HepG2 (cell line): ENCODE data around the gene PROX1.

Experiments used
- EZH2 ChIP-seq: conservative IDR thresholded peaks from 2 replicates; pipeline ENCODE4 v1.6.1; 2012; ENCODE audit warnings: mild to moderate bottlenecking, low read depth, low read length, moderate library complexity
- KDM6A ChIP-seq: IDR thresholded peaks from 2 replicates; pipeline ENCODE4 v1.6.1; 2016; ENCODE audit warnings: low read depth
- MZF1 ChIP-seq: sonication (generic); formaldehyde crosslinking; IDR thresholded peaks from 2 replicates; pipeline ENCODE4 v1.8.1; 2023; ENCODE audit warnings: mild to moderate bottlenecking, missing genetic modification reagents, borderline replicate concordance
- TEAD2 ChIP-seq: sonication (generic); formaldehyde crosslinking; IDR thresholded peaks from 2 replicates; pipeline ENCODE4 v1.9.0; 2021; ENCODE audit warnings: missing genetic modification reagents
- TF ChIP-seq, protein P1 (sequence below): sonication (generic); formaldehyde crosslinking; IDR thresholded peaks from 2 replicates; pipeline ENCODE4 v1.5.0; 2020; ENCODE audit warnings: mild to moderate bottlenecking, missing genetic modification reagents, moderate library complexity

DNA sequence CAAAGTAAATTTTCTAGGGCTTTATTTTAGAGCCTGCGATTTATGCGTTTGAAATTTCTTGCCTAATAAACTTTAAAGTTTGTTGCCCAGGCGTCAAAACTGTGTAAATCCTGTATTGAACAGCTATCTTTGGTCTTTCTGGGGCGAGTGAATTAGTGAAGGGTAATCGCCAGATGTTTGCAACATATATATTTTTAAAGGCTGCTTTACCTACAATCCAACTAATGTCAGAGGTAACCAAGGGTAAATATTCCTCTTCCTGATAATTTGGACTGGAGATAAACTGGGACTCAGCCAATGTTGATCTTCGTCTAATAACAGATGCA is 885 bp upstream of the PROX1 start:
- TF ChIP-seq TEAD2 (no peak), KDM6A (CRISPR knock-in tag) (no peak), MZF1 (no peak), EZH2 (no peak)
- TF ChIP-seq, protein P1, sequence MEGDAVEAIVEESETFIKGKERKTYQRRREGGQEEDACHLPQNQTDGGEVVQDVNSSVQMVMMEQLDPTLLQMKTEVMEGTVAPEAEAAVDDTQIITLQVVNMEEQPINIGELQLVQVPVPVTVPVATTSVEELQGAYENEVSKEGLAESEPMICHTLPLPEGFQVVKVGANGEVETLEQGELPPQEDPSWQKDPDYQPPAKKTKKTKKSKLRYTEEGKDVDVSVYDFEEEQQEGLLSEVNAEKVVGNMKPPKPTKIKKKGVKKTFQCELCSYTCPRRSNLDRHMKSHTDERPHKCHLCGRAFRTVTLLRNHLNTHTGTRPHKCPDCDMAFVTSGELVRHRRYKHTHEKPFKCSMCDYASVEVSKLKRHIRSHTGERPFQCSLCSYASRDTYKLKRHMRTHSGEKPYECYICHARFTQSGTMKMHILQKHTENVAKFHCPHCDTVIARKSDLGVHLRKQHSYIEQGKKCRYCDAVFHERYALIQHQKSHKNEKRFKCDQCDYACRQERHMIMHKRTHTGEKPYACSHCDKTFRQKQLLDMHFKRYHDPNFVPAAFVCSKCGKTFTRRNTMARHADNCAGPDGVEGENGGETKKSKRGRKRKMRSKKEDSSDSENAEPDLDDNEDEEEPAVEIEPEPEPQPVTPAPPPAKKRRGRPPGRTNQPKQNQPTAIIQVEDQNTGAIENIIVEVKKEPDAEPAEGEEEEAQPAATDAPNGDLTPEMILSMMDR, result no peak
